Inflammatory macrophage treated with lipopolysaccharide for 1 hour (primary cell): ENCODE data around the gene KRT17.
"Not testable (repeated sequence)": the region's sequence is repeated elsewhere in the genome, so short reads cannot be mapped to it uniquely, and the experiment has no call there.

ENCODE experiments used
- DNase-seq, 2 donors: peaks; one replicate each; pipeline ENCODE4 v3.0.0-alpha.2; 2020 to 2022

Gene KRT17

GRCh38 chr17:41633556-41634199 is 9.3 kb upstream of the KRT17 start:
- no peak for DNase-seq

GRCh38 chr17:41632482-41633105 is 8.2 kb upstream of the KRT17 start:
- DNase-seq, result no peak

- no peak for DNase-seq
These were observed 7.5 kb upstream of the KRT17 start for GRCh38 chr17:41631898-41632285.

GRCh38 chr17:41631025-41631897 is 6.9 kb upstream of the KRT17 start:
- DNase-seq, result no peak

- DNase-seq, result peak; percentile 23 to 28
These were observed 5.7 kb upstream of the KRT17 start for GRCh38 chr17:41629826-41630670.

- no peak for DNase-seq
These were observed 4.9 kb upstream of the KRT17 start for GRCh38 chr17:41629316-41629715.

GRCh38 chr17:41628621-41629255 is 4.4 kb upstream of the KRT17 start:
- DNase-seq, result not testable (repeated sequence)

GRCh38 chr17:41628073-41628370 is 3.6 kb upstream of the KRT17 start:
- DNase-seq, result not testable (repeated sequence)

GRCh38 chr17:41627316-41628072 is 3.1 kb upstream of the KRT17 start:
- no peak for DNase-seq

GRCh38 chr17:41626914-41627295 is 2.5 kb upstream of the KRT17 start:
- not testable (repeated sequence) for DNase-seq

GRCh38 chr17:41626028-41626913 is 1.9 kb upstream of the KRT17 start:
- DNase-seq, result not testable (repeated sequence)

- no peak for DNase-seq
These were observed 1.2 kb upstream of the KRT17 start for GRCh38 chr17:41625602-41626001.

- peak in 1 of 2 donors; percentile 5 for DNase-seq
These were observed 1.1 kb downstream of the KRT17 start for GRCh38 chr17:41623184-41623861.

- DNase-seq, result not testable (repeated sequence)
These were observed 1.8 kb downstream of the KRT17 start for GRCh38 chr17:41622340-41623183.

GRCh38 chr17:41621916-41622315 is 2.5 kb downstream of the KRT17 start:
- no peak for DNase-seq

GRCh38 chr17:41621435-41621817 is 2.9 kb downstream of the KRT17 start:
- not testable (repeated sequence) for DNase-seq

GRCh38 chr17:41620583-41621434 is 3.6 kb downstream of the KRT17 start:
- no peak for DNase-seq

- not testable (repeated sequence) for DNase-seq
These were observed 4.3 kb downstream of the KRT17 start for GRCh38 chr17:41619927-41620582.
